ENCODE results near the gene TREH.

TREH gene

DNA sequence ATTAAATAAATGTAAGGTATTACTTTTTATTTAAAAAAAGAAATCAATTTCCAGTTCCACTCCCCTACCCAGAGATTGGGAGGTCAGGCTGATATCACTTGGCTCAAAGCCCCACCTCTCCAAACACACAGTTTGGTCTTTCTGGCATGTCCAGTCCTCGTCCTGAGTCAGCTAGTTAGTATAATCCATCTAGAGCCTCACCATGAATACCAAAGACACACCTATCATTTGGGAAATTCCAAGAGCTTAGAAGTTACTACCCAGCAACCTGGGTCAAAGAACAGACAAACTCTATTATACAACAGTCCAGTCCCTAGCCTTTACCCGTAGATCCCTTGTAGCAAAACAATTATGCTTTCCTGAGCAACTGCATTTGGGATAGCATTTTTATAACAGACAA, 9.4 kb downstream of the TREH start:
- H3K36me3 ChIP-seq (ENCODE audit: control insufficient read depth in 1 of 2, insufficient read depth in 2 of 2, low read length in 2 of 2): no peaks in the 10 kb centered on the region
- no peak overlapping the region for H3K9ac ChIP-seq (ENCODE audit: low read depth in 1 of 2, low read length in 2 of 2)
- no peak overlapping the region for H3K4me3 ChIP-seq (ENCODE audit: low read depth in 1 of 2, low read length in 2 of 2)
- peaks cover 23 to 24% of the 10 kb centered on the region in 2 donors for H3K4me1 ChIP-seq (ENCODE audit: control insufficient read depth in 1 of 2, insufficient read depth in 2 of 2, low read length in 2 of 2)
- no peaks in the 10 kb centered on the region for H3K9me3 ChIP-seq (ENCODE audit: control insufficient read depth in 1 of 2, low read length in 2 of 2)
- H3K27ac ChIP-seq (ENCODE audit: low read depth, low read length): no peak overlapping the region
- H3K27me3 ChIP-seq (ENCODE audit: control insufficient read depth in 1 of 2, insufficient read depth in 2 of 2, low read length in 2 of 2): no peaks in the 10 kb centered on the region

GRCh38 chr11:118666371-118666770, 13.1 kb downstream of the TREH start:
- Histone ChIP-seq H3K4me3 (ENCODE audit: low read depth in 1 of 2, low read length in 2 of 2) (no peak overlapping the region), H3K9me3 (ENCODE audit: control insufficient read depth in 1 of 2, low read length in 2 of 2) (no peaks in the 10 kb centered on the region), H3K27me3 (ENCODE audit: control insufficient read depth in 1 of 2, insufficient read depth in 2 of 2, low read length in 2 of 2) (no peaks in the 10 kb centered on the region), H3K36me3 (ENCODE audit: control insufficient read depth in 1 of 2, insufficient read depth in 2 of 2, low read length in 2 of 2) (no peaks in the 10 kb centered on the region), H3K27ac (ENCODE audit: low read depth, low read length) (no peak overlapping the region), H3K9ac (ENCODE audit: low read depth in 1 of 2, low read length in 2 of 2) (no peak overlapping the region), H3K4me1 (ENCODE audit: control insufficient read depth in 1 of 2, insufficient read depth in 2 of 2, low read length in 2 of 2) (peaks cover 4 to 6% of the 10 kb centered on the region in 2 donors)

- Histone ChIP-seq H3K9me3 (ENCODE audit: control insufficient read depth in 1 of 2, low read length in 2 of 2) (no peaks in the 10 kb centered on the region), H3K27ac (ENCODE audit: low read depth, low read length) (no peak overlapping the region), H3K27me3 (ENCODE audit: control insufficient read depth in 1 of 2, insufficient read depth in 2 of 2, low read length in 2 of 2) (no peaks in the 10 kb centered on the region), H3K9ac (ENCODE audit: low read depth in 1 of 2, low read length in 2 of 2) (no peak overlapping the region), H3K4me1 (ENCODE audit: control insufficient read depth in 1 of 2, insufficient read depth in 2 of 2, low read length in 2 of 2) (peaks cover 9 to 25% of the 10 kb centered on the region in 2 donors), H3K36me3 (ENCODE audit: control insufficient read depth in 1 of 2, insufficient read depth in 2 of 2, low read length in 2 of 2) (no peaks in the 10 kb centered on the region), H3K4me3 (ENCODE audit: low read depth in 1 of 2, low read length in 2 of 2) (no peak overlapping the region)
These were observed 15.5 kb downstream of the TREH start for GRCh38 chr11:118663902-118664301.

DNA sequence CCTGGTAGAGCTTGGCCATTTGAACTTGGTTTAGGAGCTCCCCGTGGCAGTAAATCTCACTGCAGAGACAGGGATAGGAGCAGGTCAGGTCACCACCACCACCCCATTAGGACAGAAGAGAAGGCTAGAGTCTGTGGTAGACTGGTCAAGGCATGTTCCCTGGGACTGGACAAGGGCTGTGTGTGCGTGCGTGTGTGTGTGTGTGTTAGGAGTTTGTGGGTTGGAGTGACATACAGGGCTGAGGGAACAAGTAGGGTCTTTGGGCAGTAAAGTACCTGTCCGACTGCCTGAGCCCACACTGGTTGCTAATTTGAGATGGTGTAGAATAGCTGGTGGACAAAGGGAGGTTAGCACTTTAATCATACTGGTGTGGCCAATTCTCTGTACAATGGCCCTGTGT, 16.1 kb downstream of the TREH start:
- Histone ChIP-seq H3K27ac (ENCODE audit: low read depth, low read length) (no peak overlapping the region), H3K4me3 (ENCODE audit: low read depth in 1 of 2, low read length in 2 of 2) (no peak overlapping the region), H3K4me1 (ENCODE audit: control insufficient read depth in 1 of 2, insufficient read depth in 2 of 2, low read length in 2 of 2) (peaks cover 9 to 25% of the 10 kb centered on the region in 2 donors), H3K36me3 (ENCODE audit: control insufficient read depth in 1 of 2, insufficient read depth in 2 of 2, low read length in 2 of 2) (no peaks in the 10 kb centered on the region), H3K27me3 (ENCODE audit: control insufficient read depth in 1 of 2, insufficient read depth in 2 of 2, low read length in 2 of 2) (no peaks in the 10 kb centered on the region), H3K9me3 (ENCODE audit: control insufficient read depth in 1 of 2, low read length in 2 of 2) (no peaks in the 10 kb centered on the region), H3K9ac (ENCODE audit: low read depth in 1 of 2, low read length in 2 of 2) (no peak overlapping the region)

DNA sequence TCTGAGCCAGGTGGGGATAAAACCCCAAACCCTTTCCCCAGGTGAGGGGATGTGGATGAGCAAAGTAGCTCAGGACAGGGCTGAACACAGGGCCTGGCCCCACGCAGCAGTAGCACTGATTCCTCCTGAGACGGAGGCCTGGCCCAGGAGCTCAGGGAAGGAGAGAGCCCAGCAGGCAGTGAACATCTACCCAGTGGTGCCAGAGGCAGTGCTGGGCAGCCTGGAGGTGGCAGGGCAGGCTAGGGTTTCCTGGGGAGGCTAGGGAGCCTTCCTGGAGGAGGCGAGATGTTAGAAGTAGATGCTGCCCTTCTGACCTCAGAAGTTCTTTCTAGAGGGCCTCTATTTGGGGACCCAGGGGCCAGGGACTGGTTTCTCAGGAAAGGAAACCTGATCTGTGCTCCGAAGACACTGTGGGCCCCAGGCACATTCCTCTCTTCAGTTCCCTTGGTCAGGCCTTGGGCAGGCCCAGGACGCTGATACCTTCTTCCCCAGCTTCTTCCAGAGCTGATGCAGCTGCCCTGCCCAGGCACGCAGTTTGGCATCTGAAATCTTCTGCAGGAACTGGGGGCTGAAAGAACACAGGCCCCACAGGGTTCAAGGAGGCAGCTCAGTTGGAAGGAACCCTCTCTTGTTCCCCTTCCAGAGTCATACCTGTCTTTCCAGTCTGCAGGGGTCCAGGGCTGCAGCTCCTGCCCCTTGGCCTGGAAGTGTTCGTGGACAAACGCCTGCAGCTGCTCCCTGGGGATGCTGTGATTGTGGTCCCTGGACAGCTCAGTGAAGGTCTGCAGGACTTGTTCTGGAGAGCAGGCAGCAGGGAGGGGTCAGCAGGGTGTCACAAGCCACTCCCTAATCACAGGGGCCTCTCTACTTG, 16.8 kb downstream of the TREH start:
- Histone ChIP-seq H3K9me3 (ENCODE audit: control insufficient read depth in 1 of 2, low read length in 2 of 2) (no peaks in the 10 kb centered on the region), H3K9ac (ENCODE audit: low read depth in 1 of 2, low read length in 2 of 2) (no peak overlapping the region), H3K4me1 (ENCODE audit: control insufficient read depth in 1 of 2, insufficient read depth in 2 of 2, low read length in 2 of 2) (peaks cover 9 to 25% of the 10 kb centered on the region in 2 donors), H3K27me3 (ENCODE audit: control insufficient read depth in 1 of 2, insufficient read depth in 2 of 2, low read length in 2 of 2) (no peaks in the 10 kb centered on the region), H3K4me3 (ENCODE audit: low read depth in 1 of 2, low read length in 2 of 2) (no peak overlapping the region), H3K27ac (ENCODE audit: low read depth, low read length) (no peak overlapping the region), H3K36me3 (ENCODE audit: control insufficient read depth in 1 of 2, insufficient read depth in 2 of 2, low read length in 2 of 2) (peaks cover 0 to 1% of the 10 kb centered on the region in 2 donors)

GRCh38 chr11:118661425-118662301, 17.8 kb downstream of the TREH start:
- Histone ChIP-seq H3K4me3 (ENCODE audit: low read depth in 1 of 2, low read length in 2 of 2) (no peak overlapping the region), H3K36me3 (ENCODE audit: control insufficient read depth in 1 of 2, insufficient read depth in 2 of 2, low read length in 2 of 2) (peaks cover 0 to 6% of the 10 kb centered on the region in 2 donors), H3K4me1 (ENCODE audit: control insufficient read depth in 1 of 2, insufficient read depth in 2 of 2, low read length in 2 of 2) (peaks cover 9 to 25% of the 10 kb centered on the region in 2 donors), H3K9me3 (ENCODE audit: control insufficient read depth in 1 of 2, low read length in 2 of 2) (no peaks in the 10 kb centered on the region), H3K27ac (ENCODE audit: low read depth, low read length) (no peak overlapping the region), H3K27me3 (ENCODE audit: control insufficient read depth in 1 of 2, insufficient read depth in 2 of 2, low read length in 2 of 2) (no peaks in the 10 kb centered on the region), H3K9ac (ENCODE audit: low read depth in 1 of 2, low read length in 2 of 2) (no peak overlapping the region)

GRCh38 chr11:118660681-118661424, 18.6 kb downstream of the TREH start:
- H3K27ac ChIP-seq (ENCODE audit: low read depth, low read length): no peak overlapping the region
- no peak overlapping the region for H3K4me3 ChIP-seq (ENCODE audit: low read depth in 1 of 2, low read length in 2 of 2)
- H3K4me1 ChIP-seq (ENCODE audit: control insufficient read depth in 1 of 2, insufficient read depth in 2 of 2, low read length in 2 of 2): peaks cover 9 to 25% of the 10 kb centered on the region in 2 donors

GRCh38 chr11:118659953-118660680, 19.3 kb downstream of the TREH start:
- Histone ChIP-seq H3K27me3 (ENCODE audit: control insufficient read depth in 1 of 2, insufficient read depth in 2 of 2, low read length in 2 of 2) (no peaks in the 10 kb centered on the region), H3K27ac (ENCODE audit: low read depth, low read length) (no peak overlapping the region), H3K4me1 (ENCODE audit: control insufficient read depth in 1 of 2, insufficient read depth in 2 of 2, low read length in 2 of 2) (peaks cover 9 to 25% of the 10 kb centered on the region in 2 donors), H3K9me3 (ENCODE audit: control insufficient read depth in 1 of 2, low read length in 2 of 2) (no peaks in the 10 kb centered on the region), H3K36me3 (ENCODE audit: control insufficient read depth in 1 of 2, insufficient read depth in 2 of 2, low read length in 2 of 2) (peaks cover 0 to 11% of the 10 kb centered on the region in 2 donors), H3K4me3 (ENCODE audit: low read depth in 1 of 2, low read length in 2 of 2) (no peak overlapping the region), H3K9ac (ENCODE audit: low read depth in 1 of 2, low read length in 2 of 2) (peak overlapping the region in 1 of 2 donors; percentile 6)

More at GRCh38 chr11:118660681-118661424, 18.6 kb downstream of the TREH start:
- H3K36me3 ChIP-seq (ENCODE audit: control insufficient read depth in 1 of 2, insufficient read depth in 2 of 2, low read length in 2 of 2): peaks cover 0 to 6% of the 10 kb centered on the region in 2 donors
- no peaks in the 10 kb centered on the region for H3K27me3 ChIP-seq (ENCODE audit: control insufficient read depth in 1 of 2, insufficient read depth in 2 of 2, low read length in 2 of 2)
- H3K9ac ChIP-seq (ENCODE audit: low read depth in 1 of 2, low read length in 2 of 2): no peak overlapping the region
- H3K9me3 ChIP-seq (ENCODE audit: control insufficient read depth in 1 of 2, low read length in 2 of 2): no peaks in the 10 kb centered on the region

DNA sequence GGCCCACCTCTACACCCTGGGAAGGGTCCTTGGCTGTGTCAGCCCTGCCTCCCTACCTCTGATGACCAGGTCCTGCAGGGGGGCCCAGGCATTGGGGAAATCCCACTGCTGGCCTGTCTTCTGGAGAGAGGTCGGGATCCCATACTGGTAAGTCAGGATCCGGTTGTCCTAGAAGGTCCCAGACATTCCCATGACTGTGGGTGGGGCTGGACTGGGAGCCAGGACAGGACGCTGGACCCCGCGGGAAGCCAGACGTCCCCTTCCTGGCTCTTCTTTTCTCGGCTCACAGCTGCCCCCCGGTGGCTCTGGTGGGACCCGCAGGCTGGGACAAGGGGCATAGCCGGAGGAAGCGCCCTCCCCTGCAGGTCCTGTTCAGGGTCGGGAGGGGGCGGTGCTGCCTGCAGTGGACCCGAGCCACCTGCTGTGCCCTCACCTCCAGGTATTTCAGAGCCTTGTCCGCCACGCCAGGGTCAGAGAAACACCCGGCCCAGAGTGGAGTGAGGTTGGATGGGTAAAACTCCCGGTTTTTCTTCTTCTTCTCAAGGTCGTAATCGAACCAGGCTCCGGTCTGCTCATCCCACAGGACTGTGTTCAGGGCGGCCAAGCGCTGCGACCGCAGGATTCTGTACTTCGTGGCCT, 20.0 kb downstream of the TREH start:
- no peaks in the 10 kb centered on the region for H3K9me3 ChIP-seq (ENCODE audit: control insufficient read depth in 1 of 2, low read length in 2 of 2)
- peaks cover 0 to 11% of the 10 kb centered on the region in 2 donors for H3K36me3 ChIP-seq (ENCODE audit: control insufficient read depth in 1 of 2, insufficient read depth in 2 of 2, low read length in 2 of 2)
- no peak overlapping the region for H3K27ac ChIP-seq (ENCODE audit: low read depth, low read length)
- no peaks in the 10 kb centered on the region for H3K27me3 ChIP-seq (ENCODE audit: control insufficient read depth in 1 of 2, insufficient read depth in 2 of 2, low read length in 2 of 2)
- no peak overlapping the region for H3K4me3 ChIP-seq (ENCODE audit: low read depth in 1 of 2, low read length in 2 of 2)
- H3K4me1 ChIP-seq (ENCODE audit: control insufficient read depth in 1 of 2, insufficient read depth in 2 of 2, low read length in 2 of 2): peaks cover 9 to 25% of the 10 kb centered on the region in 2 donors
- peak overlapping the region in 1 of 2 donors; percentile 47 for H3K9ac ChIP-seq (ENCODE audit: low read depth in 1 of 2, low read length in 2 of 2)
